IgD-negative memory B cell (primary cell): ENCODE data around the gene ABR. TPM values are rescaled to one million over a fixed set of nuclear protein-coding genes. Genes with fewer than 3 reads are reported as not detected.

Experiments
- H3K27ac Mint-ChIP-seq, 3 donors: one replicate each; pipeline ENCODE4 v1.8.0; 2020 to 2022; ENCODE audit warnings: mild to moderate bottlenecking in 3 of 3, mixed read lengths in 3 of 3, moderate library complexity in 1 of 3
- H3K27me3 Mint-ChIP-seq: one replicate; pipeline ENCODE4 v1.8.0; 2021; ENCODE audit warnings: mixed read lengths
- H3K36me3 Mint-ChIP-seq: one replicate; pipeline ENCODE4 v1.8.0; 2020; ENCODE audit warnings: mild to moderate bottlenecking, mixed read lengths
- H3K4me1 Mint-ChIP-seq, 3 donors: one replicate each; pipeline ENCODE4 v1.8.0; 2020 to 2022; ENCODE audit warnings: mixed read lengths in 3 of 3, mild to moderate bottlenecking in 1 of 3
- H3K4me3 Mint-ChIP-seq, 4 donors: one replicate each; pipeline ENCODE4 v1.8.0; 2020 to 2022; ENCODE audit warnings: mild to moderate bottlenecking in 4 of 4, mixed read lengths in 4 of 4, moderate library complexity in 3 of 4
- H3K9me3 Mint-ChIP-seq, 3 donors: one replicate each; pipeline ENCODE4 v1.8.0; 2020 to 2021; ENCODE audit warnings: mixed read lengths in 3 of 3, mild to moderate bottlenecking in 1 of 3
- polyA plus RNA-seq: library from polyadenylated mRNA; unstranded; fragments of 300-500 nt; fragmentation: Illumina TruSeq; gene quantifications from one replicate; pipeline ENCODE4 v1.2.3, GENCODE V29; 2021

ABR gene
- polyA plus RNA-seq, 1 donor from 2014 or later: 19.2 TPM

DNA sequence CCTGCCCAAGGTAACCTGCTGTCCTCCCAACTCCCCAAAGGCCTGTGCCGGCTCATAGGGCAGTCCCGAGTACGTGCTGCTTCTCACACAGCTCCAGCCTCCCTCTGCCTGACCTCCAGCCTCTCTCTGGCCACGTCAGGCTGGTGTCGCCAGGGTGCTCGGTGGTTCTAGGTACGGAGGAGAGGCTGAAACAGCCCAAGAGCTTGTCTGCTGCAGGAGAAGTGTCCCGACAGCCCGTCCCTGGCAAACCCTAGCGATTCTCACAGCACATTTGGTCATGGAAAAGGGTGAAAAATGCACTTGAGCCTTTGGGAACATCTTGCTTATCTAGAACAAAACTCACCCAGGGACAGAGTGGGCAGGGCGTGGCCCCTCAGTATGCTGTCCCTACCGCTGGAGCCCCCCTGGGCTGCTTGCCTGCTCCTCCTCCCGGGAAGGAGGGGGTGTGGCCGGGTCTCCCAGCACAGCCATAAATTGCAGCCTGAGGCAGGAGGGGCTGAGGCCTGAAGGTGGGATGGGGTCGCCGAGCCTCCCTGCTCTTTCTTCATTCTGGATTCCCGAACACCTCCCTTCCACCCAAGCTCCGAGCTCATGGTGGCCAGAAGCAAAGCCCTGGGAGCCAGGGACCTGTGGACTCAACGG is 142.4 kb downstream of the ABR start:
- Mint-ChIP-seq H3K27me3 (no peaks in the 10 kb centered on the region), H3K4me3 (no peak overlapping the region), H3K27ac (no peak overlapping the region), H3K4me1 (peaks cover 0 to 11% (median 5%) of the 10 kb centered on the region in 3 donors), H3K9me3 (no peaks in the 10 kb centered on the region), H3K36me3 (peaks cover 1% of the 10 kb centered on the region)

DNA sequence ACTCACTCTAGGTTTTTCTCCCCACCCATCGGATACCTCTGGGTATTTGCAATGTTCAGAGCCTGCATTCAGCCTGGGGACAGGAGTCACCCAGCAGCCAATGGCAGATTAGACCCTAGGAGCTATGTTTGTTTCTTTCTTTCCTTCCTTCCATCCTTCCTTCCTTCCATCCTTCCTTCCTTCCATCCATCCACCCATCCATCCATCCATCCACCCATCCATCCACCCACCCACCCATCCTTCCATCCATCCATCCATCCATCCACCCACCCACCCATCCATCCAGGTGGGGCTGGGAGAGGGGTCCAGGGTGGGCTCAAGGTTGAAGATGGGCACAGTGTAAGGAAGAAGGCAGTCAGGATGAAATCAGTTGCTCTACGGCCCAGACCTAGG is 142.9 kb downstream of the ABR start:
- H3K27ac Mint-ChIP-seq: no peak overlapping the region

DNA sequence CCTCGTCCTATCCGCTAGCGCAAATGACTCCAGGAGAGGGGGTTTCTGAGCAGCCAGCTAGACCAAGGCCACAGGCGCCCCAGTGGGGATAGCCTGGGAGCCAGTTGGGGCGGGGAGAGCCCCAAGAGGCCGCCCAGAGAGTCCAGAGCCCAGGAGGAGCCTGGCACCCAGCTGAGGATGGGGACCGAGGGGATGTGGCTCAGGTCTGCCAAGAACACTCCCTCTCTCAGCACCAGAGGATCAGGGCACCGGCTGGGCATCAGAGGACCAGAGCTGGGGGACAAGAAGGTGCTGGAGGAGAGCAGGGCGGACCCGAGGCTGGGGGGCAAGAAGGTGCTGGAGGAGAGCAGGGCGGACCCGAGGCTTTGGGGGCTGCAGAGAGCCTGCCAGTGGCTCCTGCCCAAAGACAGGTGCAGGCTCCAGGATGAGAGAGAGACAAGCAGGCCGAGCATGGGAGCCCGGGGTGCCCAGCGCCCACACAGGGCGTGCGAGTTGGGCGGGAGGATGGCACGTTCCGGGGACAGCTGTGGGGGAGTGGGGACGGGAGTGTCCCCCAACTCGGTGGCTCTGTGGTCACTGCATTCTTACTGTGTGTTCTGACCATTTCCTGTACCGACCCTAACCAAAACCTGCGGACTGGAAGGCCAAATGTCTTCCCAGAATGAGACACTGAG is 143.5 kb downstream of the ABR start:
- Mint-ChIP-seq H3K27ac (no peak overlapping the region), H3K4me1 (peaks cover 0 to 11% (median 5%) of the 10 kb centered on the region in 3 donors), H3K9me3 (no peaks in the 10 kb centered on the region), H3K27me3 (no peaks in the 10 kb centered on the region), H3K4me3 (no peak overlapping the region), H3K36me3 (peaks cover 1% of the 10 kb centered on the region)

More for the DNA sequence above, 142.9 kb downstream of the ABR start:
- peaks cover 0 to 11% (median 5%) of the 10 kb centered on the region in 3 donors for H3K4me1 Mint-ChIP-seq
- no peaks in the 10 kb centered on the region for H3K9me3 Mint-ChIP-seq
- H3K27me3 Mint-ChIP-seq: no peaks in the 10 kb centered on the region
- H3K36me3 Mint-ChIP-seq: peaks cover 1% of the 10 kb centered on the region
- no peak overlapping the region for H3K4me3 Mint-ChIP-seq

- no peak overlapping the region for H3K27ac Mint-ChIP-seq
Observed at GRCh38 chr17:1035546-1036170, 144.1 kb downstream of the ABR start.

GRCh38 chr17:1034652-1035210 is 145.1 kb downstream of the ABR start:
- Mint-ChIP-seq H3K9me3 (no peaks in the 10 kb centered on the region), H3K36me3 (peaks cover 1% of the 10 kb centered on the region), H3K27ac (no peak overlapping the region), H3K27me3 (no peaks in the 10 kb centered on the region), H3K4me1 (peaks cover 0 to 11% (median 5%) of the 10 kb centered on the region in 3 donors), H3K4me3 (no peak overlapping the region)

More at GRCh38 chr17:1035546-1036170, 144.1 kb downstream of the ABR start:
- Mint-ChIP-seq H3K9me3 (no peaks in the 10 kb centered on the region), H3K27me3 (no peaks in the 10 kb centered on the region), H3K4me1 (peaks cover 0 to 11% (median 5%) of the 10 kb centered on the region in 3 donors), H3K36me3 (peaks cover 1% of the 10 kb centered on the region), H3K4me3 (no peak overlapping the region)

DNA sequence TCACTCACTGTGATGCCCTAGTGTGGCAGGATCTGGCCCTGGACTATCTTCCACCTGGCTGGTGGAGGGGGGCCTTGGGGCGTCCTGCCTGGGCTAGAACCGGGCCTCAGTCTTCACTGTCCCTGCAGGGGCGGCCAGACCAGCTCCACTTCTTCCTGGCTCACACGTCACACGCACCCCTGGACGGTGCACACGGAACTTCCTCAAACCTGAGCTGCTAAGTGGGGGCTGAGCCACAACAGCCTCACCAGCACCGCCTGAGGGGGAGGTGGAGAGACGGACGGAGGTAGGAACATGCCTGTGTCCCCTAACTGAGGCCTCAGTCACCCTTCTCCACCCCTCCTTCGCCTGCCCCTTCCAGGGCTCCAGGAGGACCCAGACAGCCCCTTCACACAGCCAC is 146.3 kb downstream of the ABR start:
- peak overlapping the region in 2 of 4 donors; percentile 16 to 54 for H3K4me3 Mint-ChIP-seq
- H3K9me3 Mint-ChIP-seq: no peaks in the 10 kb centered on the region
- H3K4me1 Mint-ChIP-seq: peaks cover 0 to 11% (median 5%) of the 10 kb centered on the region in 3 donors
- peaks cover 1% of the 10 kb centered on the region for H3K36me3 Mint-ChIP-seq
- peak overlapping the region in 2 of 3 donors; percentile 73 to 77 for H3K27ac Mint-ChIP-seq
- no peaks in the 10 kb centered on the region for H3K27me3 Mint-ChIP-seq

GRCh38 chr17:1032391-1032790 is 147.4 kb downstream of the ABR start:
- Mint-ChIP-seq H3K9me3 (no peaks in the 10 kb centered on the region), H3K4me3 (peak overlapping the region in 1 of 4 donors; percentile 79), H3K27ac (peak overlapping the region in 2 of 3 donors; percentile 40 to 85), H3K36me3 (no peaks in the 10 kb centered on the region), H3K4me1 (peaks cover 0 to 11% (median 5%) of the 10 kb centered on the region in 3 donors), H3K27me3 (no peaks in the 10 kb centered on the region)

GRCh38 chr17:1031711-1032110 is 148.1 kb downstream of the ABR start:
- Mint-ChIP-seq H3K27me3 (no peaks in the 10 kb centered on the region), H3K36me3 (no peaks in the 10 kb centered on the region), H3K27ac (no peak overlapping the region), H3K9me3 (no peaks in the 10 kb centered on the region), H3K4me1 (peaks cover 0 to 11% (median 5%) of the 10 kb centered on the region in 3 donors), H3K4me3 (no peak overlapping the region)

GRCh38 chr17:1030684-1031532 is 148.9 kb downstream of the ABR start:
- H3K4me3 Mint-ChIP-seq: no peak overlapping the region
- no peaks in the 10 kb centered on the region for H3K9me3 Mint-ChIP-seq
- no peaks in the 10 kb centered on the region for H3K27me3 Mint-ChIP-seq
- H3K4me1 Mint-ChIP-seq: peaks cover 0 to 11% (median 5%) of the 10 kb centered on the region in 3 donors
- no peaks in the 10 kb centered on the region for H3K36me3 Mint-ChIP-seq
- no peak overlapping the region for H3K27ac Mint-ChIP-seq

GRCh38 chr17:1029922-1030644 is 149.7 kb downstream of the ABR start:
- Mint-ChIP-seq H3K36me3 (peaks cover 5% of the 10 kb centered on the region), H3K27me3 (no peaks in the 10 kb centered on the region), H3K27ac (no peak overlapping the region), H3K4me1 (peaks cover 0 to 13% (median 5%) of the 10 kb centered on the region in 3 donors), H3K9me3 (no peaks in the 10 kb centered on the region), H3K4me3 (no peak overlapping the region)

GRCh38 chr17:1029196-1029921 is 150.4 kb downstream of the ABR start:
- H3K9me3 Mint-ChIP-seq: no peaks in the 10 kb centered on the region
- no peaks in the 10 kb centered on the region for H3K27me3 Mint-ChIP-seq
- peaks cover 5% of the 10 kb centered on the region for H3K36me3 Mint-ChIP-seq
- peak overlapping the region in 1 of 4 donors; percentile 27 for H3K4me3 Mint-ChIP-seq
- peak overlapping the region in 1 of 3 donors; percentile 53 for H3K27ac Mint-ChIP-seq
- H3K4me1 Mint-ChIP-seq: peaks cover 0 to 12% (median 5%) of the 10 kb centered on the region in 3 donors

GRCh38 chr17:1027044-1027443 is 152.7 kb downstream of the ABR start:
- Mint-ChIP-seq H3K27me3 (no peaks in the 10 kb centered on the region), H3K36me3 (peaks cover 5% of the 10 kb centered on the region), H3K27ac (no peak overlapping the region), H3K9me3 (no peaks in the 10 kb centered on the region), H3K4me1 (peaks cover 0 to 2% (median 0%) of the 10 kb centered on the region in 3 donors), H3K4me3 (no peak overlapping the region)

GRCh38 chr17:1026599-1026975 is 153.2 kb downstream of the ABR start:
- Mint-ChIP-seq H3K4me1 (peaks cover 0 to 2% (median 0%) of the 10 kb centered on the region in 3 donors), H3K9me3 (no peaks in the 10 kb centered on the region), H3K36me3 (peaks cover 5% of the 10 kb centered on the region), H3K4me3 (no peak overlapping the region), H3K27me3 (no peaks in the 10 kb centered on the region), H3K27ac (no peak overlapping the region)
